BLaER1 (cell line): ENCODE measurements around the gene CYB561D2.

Source experiments
- H3K27ac ChIP-seq: shearing (Covaris generic); formaldehyde crosslinking; 2 replicates; pipeline ENCODE4 v1.8.1; 2022
- H3K27me3 ChIP-seq: shearing (Covaris generic); formaldehyde crosslinking; 2 replicates; pipeline ENCODE4 v1.8.1; 2022
- H3K36me3 ChIP-seq: shearing (Covaris generic); formaldehyde crosslinking; 2 replicates; pipeline ENCODE4 v1.8.1; 2022
- H3K4me1 ChIP-seq: shearing (Covaris generic); formaldehyde crosslinking; 2 replicates; pipeline ENCODE4 v1.8.1; 2022
- H3K4me2 ChIP-seq: shearing (Covaris generic); formaldehyde crosslinking; 2 replicates; pipeline ENCODE4 v1.8.1; 2022
- H3K4me3 ChIP-seq: shearing (Covaris generic); formaldehyde crosslinking; 2 replicates; pipeline ENCODE4 v1.8.1; 2022
- H3K9ac ChIP-seq: shearing (Covaris generic); formaldehyde crosslinking; 2 replicates; pipeline ENCODE4 v1.8.1; 2022
- H3K9me3 ChIP-seq: shearing (Covaris generic); formaldehyde crosslinking; 2 replicates; pipeline ENCODE4 v1.8.1; 2022
- H4K20me1 ChIP-seq: shearing (Covaris generic); formaldehyde crosslinking; 2 replicates; pipeline ENCODE4 v1.8.1; 2022
- Cebpa-rat ChIP-seq: shearing (Covaris generic); IDR thresholded peaks from 2 replicates; pipeline ENCODE4 v1.8.1; 2022

CYB561D2 gene

GRCh38 chr3:50388016-50388719 is 37.5 kb downstream of the CYB561D2 start:
- H3K27me3 ChIP-seq, result no peaks in the 10 kb centered on the region
- H3K27ac ChIP-seq, result no peak overlapping the region
- no peak overlapping the region for H3K4me3 ChIP-seq
- H3K36me3 ChIP-seq, result no peaks in the 10 kb centered on the region
- no peaks in the 10 kb centered on the region; the same call in 1 of the 2 replicates for H4K20me1 ChIP-seq
- H3K4me1 ChIP-seq, result peaks cover 12% of the 10 kb centered on the region; the same call in 1 of the 2 replicates
- H3K4me2 ChIP-seq, result no peak overlapping the region
- H3K9me3 ChIP-seq, result no peaks in the 10 kb centered on the region
- no peak for TF ChIP-seq Cebpa-rat
- H3K9ac ChIP-seq, result no peak overlapping the region

- no peak overlapping the region for H3K9ac ChIP-seq
- no peaks in the 10 kb centered on the region for H3K9me3 ChIP-seq
- TF ChIP-seq Cebpa-rat, result no peak
- H3K4me3 ChIP-seq, result no peak overlapping the region
- H3K36me3 ChIP-seq, result no peaks in the 10 kb centered on the region
- peaks cover 12% of the 10 kb centered on the region; the same call in 1 of the 2 replicates for H3K4me1 ChIP-seq
- no peaks in the 10 kb centered on the region for H3K27me3 ChIP-seq
- no peak overlapping the region for H3K27ac ChIP-seq
- no peaks in the 10 kb centered on the region; the same call in 1 of the 2 replicates for H4K20me1 ChIP-seq
- H3K4me2 ChIP-seq, result no peak overlapping the region
Observed at GRCh38 chr3:50388720-50389413, 38.2 kb downstream of the CYB561D2 start.

- Histone ChIP-seq H3K4me2 (no peak overlapping the region), H3K27me3 (no peaks in the 10 kb centered on the region), H3K9ac (no peak overlapping the region), H3K4me3 (no peak overlapping the region), H3K36me3 (no peaks in the 10 kb centered on the region), H3K4me1 (peaks cover 12% of the 10 kb centered on the region; the same call in 1 of the 2 replicates), H3K27ac (no peak overlapping the region), H3K9me3 (no peaks in the 10 kb centered on the region), H4K20me1 (no peaks in the 10 kb centered on the region; the same call in 1 of the 2 replicates)
- no peak for TF ChIP-seq Cebpa-rat
Observed at GRCh38 chr3:50389414-50389767, 38.7 kb downstream of the CYB561D2 start.

GRCh38 chr3:50390508-50391224 is 40.0 kb downstream of the CYB561D2 start:
- Histone ChIP-seq H3K4me2 (no peak overlapping the region), H3K4me3 (no peak overlapping the region), H3K27me3 (no peaks in the 10 kb centered on the region), H3K27ac (no peak overlapping the region), H3K36me3 (no peaks in the 10 kb centered on the region), H4K20me1 (no peaks in the 10 kb centered on the region; the same call in 1 of the 2 replicates), H3K4me1 (peaks cover 16% of the 10 kb centered on the region), H3K9me3 (no peaks in the 10 kb centered on the region), H3K9ac (no peak overlapping the region)
- no peak for TF ChIP-seq Cebpa-rat

GRCh38 chr3:50392101-50392715 is 41.5 kb downstream of the CYB561D2 start:
- no peaks in the 10 kb centered on the region for H3K9me3 ChIP-seq
- no peak overlapping the region for H3K9ac ChIP-seq
- no peak overlapping the region for H3K4me3 ChIP-seq
- no peaks in the 10 kb centered on the region; the same call in 1 of the 2 replicates for H4K20me1 ChIP-seq
- H3K27ac ChIP-seq, result no peak overlapping the region
- H3K36me3 ChIP-seq, result no peaks in the 10 kb centered on the region
- TF ChIP-seq Cebpa-rat, result no peak
- H3K4me1 ChIP-seq, result peaks cover 24% of the 10 kb centered on the region
- H3K27me3 ChIP-seq, result no peaks in the 10 kb centered on the region
- H3K4me2 ChIP-seq, result peak overlapping the region; percentile 22; the same call in 1 of the 2 replicates

- Histone ChIP-seq H4K20me1 (no peaks in the 10 kb centered on the region; the same call in 1 of the 2 replicates), H3K4me1 (peaks cover 33% of the 10 kb centered on the region), H3K4me2 (no peak overlapping the region), H3K27ac (no peak overlapping the region), H3K9me3 (no peaks in the 10 kb centered on the region), H3K9ac (no peak overlapping the region), H3K4me3 (no peak overlapping the region), H3K27me3 (no peaks in the 10 kb centered on the region), H3K36me3 (no peaks in the 10 kb centered on the region)
- TF ChIP-seq Cebpa-rat, result no peak
Observed at GRCh38 chr3:50393061-50393460, 42.4 kb downstream of the CYB561D2 start.

GRCh38 chr3:50395070-50395860 is 44.6 kb downstream of the CYB561D2 start:
- H3K27me3 ChIP-seq, result no peaks in the 10 kb centered on the region
- no peaks in the 10 kb centered on the region for H3K36me3 ChIP-seq
- TF ChIP-seq Cebpa-rat, result no peak
- no peak overlapping the region for H3K9ac ChIP-seq
- no peak overlapping the region for H3K27ac ChIP-seq
- no peaks in the 10 kb centered on the region for H3K9me3 ChIP-seq
- H3K4me3 ChIP-seq, result no peak overlapping the region
- H4K20me1 ChIP-seq, result no peaks in the 10 kb centered on the region; the same call in 1 of the 2 replicates
- peaks cover 41% of the 10 kb centered on the region for H3K4me1 ChIP-seq
- H3K4me2 ChIP-seq, result 0 out of 2 replicates have a peak overlapping the region, but pooled peaks have one; percentile 14

- Histone ChIP-seq H3K36me3 (no peaks in the 10 kb centered on the region), H3K4me1 (peaks cover 45% of the 10 kb centered on the region), H3K9me3 (no peaks in the 10 kb centered on the region), H3K4me3 (no peak overlapping the region), H4K20me1 (no peaks in the 10 kb centered on the region; the same call in 1 of the 2 replicates), H3K27me3 (no peaks in the 10 kb centered on the region), H3K9ac (no peak overlapping the region), H3K27ac (no peak overlapping the region), H3K4me2 (no peak overlapping the region)
- no peak for TF ChIP-seq Cebpa-rat
Observed at GRCh38 chr3:50396502-50396901, 45.8 kb downstream of the CYB561D2 start.
